Stimulated activated CD8-positive, alpha-beta memory T cell treated with anti-CD3 and anti-CD28 coated beads, Interleukin-7, amount 100 ng/mL, for 4 hours (primary cell): ENCODE measurements around the gene PRRT2.

Source experiments
- DNase-seq, 2 donors: peaks; one replicate each; pipeline ENCODE4 v3.0.0-alpha.2; 2020; ENCODE audit warnings: low read depth in 2 of 2

The PRRT2 gene

GRCh38 chr16:29862383-29862883 is 50.4 kb downstream of the PRRT2 start:
- no peak for DNase-seq

GRCh38 chr16:29862884-29863668 is 51.1 kb downstream of the PRRT2 start, which contains the start of gene CDIPT:
TSS of gene CDIPT (minus strand) at chr16:29863226. CDS start at chr16:29862857, 369 bp downstream.
- DNase-seq = peak; percentile 87 to 88

- DNase-seq = no peak
Measured at GRCh38 chr16:29863669-29863984, 51.6 kb downstream of the PRRT2 start.

- no peak for DNase-seq
Measured at GRCh38 chr16:29864205-29864604, 52.2 kb downstream of the PRRT2 start.
